Measurements from ENCODE around the gene DFFA.
"Not testable (repeated sequence)": the region's sequence is repeated elsewhere in the genome, so short reads cannot be mapped to it uniquely, and the experiment has no call there.

Gene DFFA

GRCh38 chr1:10471411-10472219 is 714 bp downstream of the DFFA start:
- DNase-seq (ENCODE audit: insufficient read length, low spot score): no peak
- no peak for FAIRE-seq

DNA sequence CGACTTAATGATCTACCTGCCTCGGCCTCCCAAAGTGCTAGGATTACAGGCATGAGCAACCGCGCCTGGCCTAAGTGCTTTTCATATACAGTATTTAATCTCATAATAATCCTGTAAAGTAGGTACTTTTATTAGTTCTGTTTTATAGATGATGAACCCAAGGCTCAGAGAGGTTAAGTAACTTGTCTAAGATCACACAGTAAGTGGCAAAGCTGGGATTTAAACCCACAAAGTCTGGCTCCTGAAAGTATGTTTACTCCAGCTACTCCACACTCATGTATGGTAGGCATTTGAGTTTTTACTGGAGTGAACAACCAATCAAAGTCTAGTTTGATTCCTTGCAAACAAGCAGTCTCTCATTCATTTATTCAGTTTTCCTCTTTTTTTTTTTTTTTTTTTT is 2.3 kb downstream of the DFFA start:
- no peak for FAIRE-seq

DNA sequence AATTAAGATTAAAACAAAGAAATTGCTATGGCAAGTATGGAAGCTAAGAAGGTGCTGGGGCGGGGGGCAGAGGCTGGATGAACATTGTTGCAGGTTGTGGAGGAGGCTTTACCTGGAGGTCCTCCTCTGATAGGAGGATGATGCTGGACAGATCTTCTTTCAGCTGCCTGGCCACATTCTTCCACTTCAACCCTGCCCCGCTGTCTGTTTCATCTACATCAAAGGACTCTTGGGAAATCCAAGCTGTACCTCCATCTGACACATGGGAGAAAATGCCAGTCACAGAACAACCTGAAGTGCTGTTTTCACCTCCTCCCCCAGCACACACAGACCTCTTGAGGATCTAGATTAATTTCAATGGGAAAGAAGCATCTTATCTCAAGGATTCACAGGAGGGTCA is 5.3 kb downstream of the DFFA start:
- DNase-seq (ENCODE audit: insufficient read length, low spot score): no peak
- no peak for FAIRE-seq

More for the DNA sequence above, 2.3 kb downstream of the DFFA start:
- no peak for DNase-seq (ENCODE audit: insufficient read length, low spot score)

- no peak for FAIRE-seq
- DNase-seq (ENCODE audit: insufficient read length, low spot score): peak; percentile 60
These were observed 13.1 kb downstream of the DFFA start for GRCh38 chr1:10459184-10459583.

- DNase-seq (ENCODE audit: insufficient read length, low spot score): no peak
- FAIRE-seq: no peak
These were observed 14.5 kb downstream of the DFFA start for GRCh38 chr1:10457875-10458274.

- DNase-seq (ENCODE audit: insufficient read length, low spot score); FAIRE-seq: not testable (repeated sequence)
These were observed 14.9 kb downstream of the DFFA start for GRCh38 chr1:10457462-10457861.

GRCh38 chr1:10456661-10457060 is 15.7 kb downstream of the DFFA start:
- DNase-seq (ENCODE audit: insufficient read length, low spot score) (no peak), FAIRE-seq (no peak)

GRCh38 chr1:10456048-10456447 is 16.3 kb downstream of the DFFA start:
- FAIRE-seq (no peak), DNase-seq (ENCODE audit: insufficient read length, low spot score) (no peak)

DNA sequence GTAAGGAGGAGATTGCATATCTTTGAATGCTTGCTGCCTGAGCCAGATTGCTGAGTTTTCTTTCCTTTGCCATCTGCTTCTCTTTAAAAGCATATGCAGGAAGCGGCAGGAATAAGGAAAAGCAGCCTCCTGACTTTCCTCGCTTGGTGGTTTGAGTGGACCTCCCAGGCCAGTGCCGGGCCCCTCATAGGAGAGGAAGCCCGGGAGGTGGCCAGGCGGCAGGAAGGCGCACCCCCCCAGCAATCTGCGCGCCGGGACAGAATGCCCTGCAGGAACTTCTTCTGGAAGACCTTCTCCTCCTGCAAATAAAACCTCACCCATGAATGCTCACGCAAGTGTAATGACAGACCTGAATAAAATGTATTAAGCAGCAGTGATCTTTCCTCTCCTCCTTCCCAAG is 21.0 kb downstream of the DFFA start:
- no peak for DNase-seq (ENCODE audit: insufficient read length, low spot score)
- FAIRE-seq: no peak

DNA sequence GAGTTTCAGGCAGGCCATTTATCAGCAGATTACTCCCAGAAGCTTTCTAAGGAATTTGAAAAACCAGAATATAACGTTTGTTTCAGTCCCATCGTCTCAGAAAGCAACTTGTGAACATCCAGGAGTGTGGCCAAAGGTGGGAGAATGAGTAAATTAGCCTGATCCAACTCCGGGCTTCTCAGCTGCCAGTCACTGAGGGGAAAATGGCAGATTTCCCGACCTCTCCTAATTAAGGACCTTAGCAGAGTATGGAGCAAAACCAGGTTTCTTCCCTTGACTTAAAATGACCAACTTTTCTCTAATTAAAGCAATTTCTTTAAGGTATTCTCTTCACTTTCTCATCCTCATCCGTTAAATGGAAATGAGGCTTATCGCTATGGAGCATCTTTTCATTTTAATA is 21.5 kb downstream of the DFFA start:
- FAIRE-seq: no peak
- DNase-seq (ENCODE audit: insufficient read length, low spot score): no peak

GRCh38 chr1:10450156-10450814 is 22.0 kb downstream of the DFFA start:
- no peak for FAIRE-seq

DNA sequence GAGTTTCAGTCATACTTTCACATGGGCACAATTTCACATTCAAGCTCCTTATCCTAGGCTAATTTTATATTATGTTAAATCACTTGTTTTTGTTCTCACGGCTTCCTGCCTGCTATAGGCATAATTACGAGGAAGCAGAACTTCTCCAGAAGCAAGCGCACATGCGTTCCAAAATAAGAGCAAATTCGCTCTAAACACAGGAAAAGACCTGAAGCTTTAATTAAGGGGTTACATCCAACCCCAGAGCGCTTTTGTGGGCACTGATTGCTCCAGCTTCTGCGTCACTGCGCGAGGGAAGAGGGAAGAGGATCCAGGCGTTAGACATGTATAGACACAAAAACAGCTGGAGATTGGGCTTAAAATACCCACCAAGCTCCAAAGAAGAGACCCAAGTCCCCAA is 22.6 kb downstream of the DFFA start, which contains the start of gene CORT:
Gene CORT, plus strand, starts transcription at position 281 of the 400 bp plus-strand sequence. CDS start 193 bp downstream, outside the sequence.
- FAIRE-seq (no peak), DNase-seq (ENCODE audit: insufficient read length, low spot score) (no peak)

More at GRCh38 chr1:10450156-10450814, 22.0 kb downstream of the DFFA start:
- DNase-seq (ENCODE audit: insufficient read length, low spot score): no peak

DNA sequence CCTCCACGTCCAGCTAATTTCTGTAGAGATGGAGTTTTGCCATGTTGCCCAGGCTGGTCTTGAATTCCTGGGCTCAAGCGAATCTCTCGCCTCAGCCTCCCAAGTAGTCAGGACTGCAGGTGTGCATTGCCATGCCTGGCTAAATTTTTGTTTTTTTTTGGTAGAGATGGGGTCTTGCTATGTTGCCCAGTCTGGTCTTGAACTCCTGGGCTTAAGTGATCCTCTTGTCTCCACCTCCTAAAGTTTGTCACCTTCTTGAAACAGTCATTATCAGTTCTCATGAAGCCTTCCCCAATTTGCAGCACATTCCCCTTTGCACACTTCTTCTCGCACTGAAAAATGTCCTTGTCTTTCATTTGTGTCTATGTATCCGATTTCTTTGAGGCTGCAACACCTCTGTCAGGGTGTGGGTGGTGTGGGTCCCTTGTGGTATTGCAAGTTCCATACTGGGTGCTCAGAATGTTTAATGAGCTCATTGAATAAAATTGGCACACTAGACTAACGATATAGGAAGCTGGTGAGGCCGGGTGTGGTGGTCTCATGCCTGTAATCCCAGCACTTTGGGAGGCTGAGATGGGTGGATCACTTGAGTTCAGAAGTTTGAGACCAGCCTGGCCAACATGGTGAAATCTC is 25.4 kb downstream of the DFFA start:
- DNase-seq (ENCODE audit: insufficient read length, low spot score) (no peak), FAIRE-seq (no peak)

DNA sequence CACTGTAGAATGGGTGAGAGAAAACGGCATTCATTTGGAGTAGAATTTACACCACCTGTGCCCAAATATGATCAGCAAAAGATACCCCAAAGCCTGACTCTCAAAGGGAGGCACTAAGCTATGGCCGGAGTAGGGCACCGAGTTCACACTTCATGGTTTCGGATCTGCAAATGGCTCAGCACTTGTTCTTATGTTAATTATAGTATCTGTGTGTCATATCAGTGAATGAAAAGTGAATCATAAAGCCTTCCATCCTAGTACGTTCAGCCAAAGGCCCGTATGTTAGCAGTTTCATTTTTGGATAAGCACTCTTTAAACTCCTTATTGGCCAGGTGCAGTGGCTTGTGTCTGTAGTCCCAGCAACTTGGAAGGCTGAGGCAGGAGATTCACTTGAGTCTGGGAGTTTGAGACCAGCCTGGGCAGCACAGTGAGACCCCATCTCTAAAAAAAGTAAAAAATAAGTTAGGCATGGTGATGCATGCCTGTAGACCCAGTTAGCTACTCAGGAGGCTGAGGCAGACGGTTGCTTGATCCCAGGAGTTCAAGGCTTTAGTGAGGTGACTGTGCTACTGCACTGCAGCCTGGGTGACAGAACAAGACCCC is 27.4 kb downstream of the DFFA start:
- no peak for DNase-seq (ENCODE audit: insufficient read length, low spot score)
- FAIRE-seq: no peak

DNA sequence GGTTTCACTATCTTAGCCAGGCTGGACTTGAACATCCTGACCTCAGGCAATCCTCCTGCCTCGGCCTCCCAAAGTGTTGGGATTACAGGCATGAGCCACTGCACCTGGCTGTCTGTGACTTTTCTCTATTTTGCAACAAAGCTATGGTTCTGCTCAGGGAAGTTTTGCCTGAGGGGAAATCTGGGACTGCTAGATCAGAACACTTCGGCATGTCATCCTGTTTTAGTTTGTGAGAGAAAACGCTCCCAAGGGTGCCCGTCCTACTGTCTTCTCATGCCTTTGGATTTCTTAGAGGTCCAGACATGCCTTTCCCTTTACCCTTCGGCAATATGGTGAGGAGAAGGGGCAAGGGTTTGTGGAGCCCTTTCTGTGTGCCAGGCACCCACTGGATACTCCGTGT is 28.1 kb downstream of the DFFA start:
- no peak for DNase-seq (ENCODE audit: insufficient read length, low spot score)

GRCh38 chr1:10440794-10441193 is 31.5 kb downstream of the DFFA start:
- FAIRE-seq: no peak
- no peak for DNase-seq (ENCODE audit: insufficient read length, low spot score)

More for the DNA sequence above, 28.1 kb downstream of the DFFA start:
- FAIRE-seq: no peak

- FAIRE-seq: no peak
- DNase-seq (ENCODE audit: insufficient read length, low spot score): no peak
These were observed 32.0 kb downstream of the DFFA start for GRCh38 chr1:10440305-10440704.

DNA sequence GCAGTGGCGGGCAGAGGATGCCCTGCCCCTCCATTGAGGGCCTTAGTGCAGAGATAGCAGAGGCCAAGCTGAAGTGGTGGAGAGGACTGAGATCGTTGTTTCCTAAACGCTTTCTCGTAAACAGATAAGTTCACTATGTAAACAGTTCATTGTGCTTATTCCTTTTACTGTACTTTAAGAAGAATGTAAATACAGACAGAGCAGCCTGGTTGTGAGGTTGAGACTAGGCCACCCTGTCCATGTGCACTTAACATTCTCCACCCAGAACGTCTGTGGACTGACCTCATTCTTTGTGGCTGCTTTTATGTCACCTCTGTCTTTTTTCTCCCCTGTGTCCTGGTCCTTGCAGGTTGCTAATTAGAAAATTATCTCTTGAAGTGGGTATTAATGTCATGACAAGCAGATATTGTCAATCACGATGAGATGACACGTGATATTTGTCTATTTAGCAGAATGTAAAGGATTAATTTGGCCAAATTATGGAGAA is 33.6 kb downstream of the DFFA start:
- FAIRE-seq (no peak), DNase-seq (ENCODE audit: insufficient read length, low spot score) (no peak)

- no peak for DNase-seq (ENCODE audit: insufficient read length, low spot score)
- no peak for FAIRE-seq
These were observed 35.3 kb downstream of the DFFA start for GRCh38 chr1:10437052-10437451.

GRCh38 chr1:10434590-10434989 is 37.7 kb downstream of the DFFA start:
- FAIRE-seq: no peak
- DNase-seq (ENCODE audit: insufficient read length, low spot score): no peak

GRCh38 chr1:10433790-10434189 is 38.5 kb downstream of the DFFA start:
- no peak for FAIRE-seq
- no peak for DNase-seq (ENCODE audit: insufficient read length, low spot score)
